H9 (cell line): ENCODE results near the gene UBE2D2. TPM values are rescaled to one million over a fixed set of nuclear protein-coding genes. Genes with fewer than 3 reads are reported as not detected.

Experiments used
- DNase-seq: peaks from one replicate; pipeline ENCODE4 v3.0.0-alpha.2; 2017
- H2AFZ ChIP-seq: one replicate; pipeline ENCODE4 v1.6.1; 2013; ENCODE audit warnings: mild to moderate bottlenecking, low read length, control low read depth, moderate library complexity
- H2AK5ac ChIP-seq: 2 replicates; pipeline ENCODE4 v1.6.1; 2013; ENCODE audit warnings: low read length, control low read depth, mixed read lengths; ENCODE audit not compliant: insufficient read length
- H2BK120ac ChIP-seq: one replicate; pipeline ENCODE4 v1.6.1; 2013; ENCODE audit warnings: low read depth, mild to moderate bottlenecking, low read length, control low read depth, inconsistent platforms; ENCODE audit not compliant: poor library complexity, severe bottlenecking
- H2BK12ac ChIP-seq: 2 replicates; pipeline ENCODE4 v1.6.1; 2013; ENCODE audit warnings: low read length, control low read depth, mixed read lengths, low read depth; ENCODE audit not compliant: insufficient read length
- H2BK15ac ChIP-seq: 2 replicates; pipeline ENCODE4 v1.6.1; 2013; ENCODE audit warnings: low read depth, low read length, control low read depth
- H2BK20ac ChIP-seq: one replicate; pipeline ENCODE4 v1.6.1; 2013; ENCODE audit warnings: low read depth, mild to moderate bottlenecking, low read length, control low read depth, inconsistent platforms; ENCODE audit not compliant: poor library complexity, severe bottlenecking
- H2BK5ac ChIP-seq: 2 replicates; pipeline ENCODE4 v1.6.1; 2013; ENCODE audit warnings: low read length, control low read depth, mixed read lengths; ENCODE audit not compliant: insufficient read length
- H3K14ac ChIP-seq: 2 replicates; pipeline ENCODE4 v1.6.1; 2013; ENCODE audit warnings: low read length, control low read depth; ENCODE audit not compliant: insufficient read depth
- H3K18ac ChIP-seq: 2 replicates; pipeline ENCODE4 v1.6.1; 2013; ENCODE audit warnings: low read depth, mild to moderate bottlenecking, mixed read lengths, low read length, control low read depth; ENCODE audit not compliant: insufficient read length
- H3K23ac ChIP-seq: 2 replicates; pipeline ENCODE4 v1.6.1; 2013; ENCODE audit warnings: low read length, control low read depth, mixed read lengths, low read depth; ENCODE audit not compliant: insufficient read length
- H3K23me2 ChIP-seq: 2 replicates; pipeline ENCODE4 v1.6.1; 2013; ENCODE audit warnings: low read depth, mild to moderate bottlenecking, mixed read lengths, low read length, control low read depth; ENCODE audit not compliant: insufficient read length, poor library complexity, severe bottlenecking
- H3K27ac ChIP-seq: 2 replicates; pipeline ENCODE4 v1.5.1; 2013; ENCODE audit warnings: low read length, control low read depth, mixed read lengths, low read depth; ENCODE audit not compliant: insufficient read length
- H3K27me3 ChIP-seq: 2 replicates; pipeline ENCODE4 v1.6.1; 2013; ENCODE audit warnings: low read length, control low read depth, inconsistent platforms; ENCODE audit not compliant: insufficient read depth
- H3K4ac ChIP-seq: 2 replicates; pipeline ENCODE4 v1.6.1; 2013; ENCODE audit warnings: low read depth, mild to moderate bottlenecking, control low read depth, inconsistent platforms, low read length, moderate library complexity
- H3K4me1 ChIP-seq: 2 replicates; pipeline ENCODE4 v1.6.1; 2013; ENCODE audit warnings: low read length, control low read depth, inconsistent platforms; ENCODE audit not compliant: insufficient read depth
- H3K4me2 ChIP-seq: 2 replicates; pipeline ENCODE4 v1.6.1; 2013; ENCODE audit warnings: low read length, control low read depth, mixed read lengths; ENCODE audit not compliant: insufficient read length, insufficient read depth
- H3K56ac ChIP-seq: 2 replicates; pipeline ENCODE4 v1.6.1; 2013; ENCODE audit warnings: low read depth, mild to moderate bottlenecking, mixed read lengths, low read length, control low read depth; ENCODE audit not compliant: insufficient read length
- H3K79me1 ChIP-seq: 2 replicates; pipeline ENCODE4 v1.6.1; 2013; ENCODE audit warnings: low read depth, mild to moderate bottlenecking, moderate library complexity, low read length, control low read depth, inconsistent platforms; ENCODE audit not compliant: insufficient read depth, poor library complexity, severe bottlenecking
- H3K79me2 ChIP-seq: 2 replicates; pipeline ENCODE4 v1.6.1; 2013; ENCODE audit warnings: low read length, control low read depth, inconsistent platforms; ENCODE audit not compliant: insufficient read depth
- H3K9ac ChIP-seq: 2 replicates; pipeline ENCODE4 v1.6.1; 2013; ENCODE audit warnings: low read length, control low read depth, mixed read lengths; ENCODE audit not compliant: insufficient read length; ENCODE audit errors: extremely low read depth
- H3K9me3 ChIP-seq: one replicate; pipeline ENCODE4 v1.6.1; 2013; ENCODE audit warnings: low read depth, low read length, inconsistent platforms; ENCODE audit not compliant: control insufficient read depth
- H3T11ph ChIP-seq: one replicate; pipeline ENCODE4 v1.6.1; 2013; ENCODE audit warnings: mild to moderate bottlenecking, low read length, control low read depth, inconsistent platforms
- H4K20me1 ChIP-seq: one replicate; pipeline ENCODE4 v1.6.1; 2013; ENCODE audit not compliant: control insufficient read depth, insufficient read length, insufficient read depth
- H4K5ac ChIP-seq: 2 replicates; pipeline ENCODE4 v1.6.1; 2013; ENCODE audit warnings: low read depth, mild to moderate bottlenecking, mixed read lengths, low read length, control low read depth; ENCODE audit not compliant: insufficient read length
- H4K8ac ChIP-seq: replicated peaks from 2 replicates; pipeline ENCODE4 v1.6.1; 2013; ENCODE audit warnings: low read length, control low read depth, mixed read lengths, low read depth; ENCODE audit not compliant: insufficient read length
- H4K91ac ChIP-seq: 2 replicates; pipeline ENCODE4 v1.6.1; 2013; ENCODE audit warnings: low read depth, mild to moderate bottlenecking, moderate library complexity, mixed read lengths, low read length, control low read depth; ENCODE audit not compliant: insufficient read length
- H3K27ac Mint-ChIP-seq, 3 experiments: 2 replicates in 2 of 3; 3 replicates in 1 of 3; pipeline ENCODE4 v1.8.0; 2020 to 2021; ENCODE audit warnings: mixed read lengths in 3 of 3, mild to moderate bottlenecking in 1 of 3, moderate library complexity in 1 of 3
- H3K27me3 Mint-ChIP-seq: 2 replicates; pipeline ENCODE4 v1.8.0; 2021; ENCODE audit warnings: low read depth, mild to moderate bottlenecking, moderate library complexity, mixed read lengths
- H3K36me3 Mint-ChIP-seq, 3 experiments: 2 replicates in 2 of 3; 3 replicates in 1 of 3; pipeline ENCODE4 v1.8.0; 2020 to 2021; ENCODE audit warnings: low read depth in 3 of 3, mixed read lengths in 3 of 3; ENCODE audit not compliant: insufficient read depth in 1 of 3
- H3K4me1 Mint-ChIP-seq, 2 experiments: 2 replicates each; pipeline ENCODE4 v1.8.0; 2020; ENCODE audit warnings: mixed read lengths in 2 of 2
- H3K4me3 Mint-ChIP-seq, 2 experiments: 2 replicates in 1 of 2; 3 replicates in 1 of 2; pipeline ENCODE4 v1.8.0; 2020 to 2021; ENCODE audit warnings: mild to moderate bottlenecking in 2 of 2, mixed read lengths in 2 of 2, moderate library complexity in 1 of 2
- H3K9me3 Mint-ChIP-seq, 2 experiments: 2 replicates in 1 of 2; 3 replicates in 1 of 2; pipeline ENCODE4 v1.8.0; 2020; ENCODE audit warnings: mild to moderate bottlenecking in 2 of 2, mixed read lengths in 2 of 2, moderate library complexity in 1 of 2
- WGBS: extraction: QIAGEN DNeasy Blood & Tissue Kit; methylation state at CpG from one replicate; pipeline ENCODE4 v1.1.7; 2013; ENCODE audit warnings: missing lambda C conversion rate, low lambda C conversion rate, mixed read lengths; ENCODE audit not compliant: insufficient read length; ENCODE audit errors: extremely low coverage; 5-methylcytosine and 5-hydroxymethylcytosine counted together
- total RNA-seq: library from RNA; stranded (reverse); gene quantifications from 2 replicates; pipeline ENCODE4 v1.2.1, GENCODE V29; 2021
- TF ChIP-seq, protein P1 (sequence below): fragments of 200-600 bp; sonication (generic); conservative IDR thresholded peaks from 3 replicates; pipeline ENCODE4 v1.8.0; 2021; ENCODE audit warnings: antibody characterized with exemption, mild to moderate bottlenecking

Gene UBE2D2
- total RNA-seq, 1 experiment from 2014 or later, result 236 TPM

DNA sequence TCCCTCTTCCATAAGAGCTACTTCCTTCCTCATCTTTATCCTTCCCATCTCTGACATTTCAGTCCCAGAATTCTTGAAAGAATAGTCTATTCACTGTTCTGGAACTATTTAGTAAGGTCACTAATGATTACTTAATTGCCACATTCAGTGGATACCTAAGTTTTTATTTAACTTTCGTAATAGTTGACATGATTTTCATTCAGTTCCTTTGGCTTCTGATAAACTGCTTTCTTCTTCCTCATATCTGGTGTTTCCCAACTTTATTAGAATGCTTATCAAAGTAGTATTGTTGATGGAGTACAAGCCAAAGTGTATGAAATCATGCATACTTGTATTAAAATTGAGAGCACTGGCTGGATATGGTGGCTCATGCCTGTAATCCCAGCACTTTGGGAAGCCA is 10.8 kb downstream of the UBE2D2 start:
- no peak overlapping the region for H4K91ac ChIP-seq
- no peaks in the 10 kb centered on the region for H3K9me3 ChIP-seq
- no peaks in the 10 kb centered on the region for H3K23me2 ChIP-seq
- no peak overlapping the region for H3K9ac ChIP-seq
- no peaks in the 10 kb centered on the region for H3K79me1 ChIP-seq
- TF ChIP-seq, protein P1, sequence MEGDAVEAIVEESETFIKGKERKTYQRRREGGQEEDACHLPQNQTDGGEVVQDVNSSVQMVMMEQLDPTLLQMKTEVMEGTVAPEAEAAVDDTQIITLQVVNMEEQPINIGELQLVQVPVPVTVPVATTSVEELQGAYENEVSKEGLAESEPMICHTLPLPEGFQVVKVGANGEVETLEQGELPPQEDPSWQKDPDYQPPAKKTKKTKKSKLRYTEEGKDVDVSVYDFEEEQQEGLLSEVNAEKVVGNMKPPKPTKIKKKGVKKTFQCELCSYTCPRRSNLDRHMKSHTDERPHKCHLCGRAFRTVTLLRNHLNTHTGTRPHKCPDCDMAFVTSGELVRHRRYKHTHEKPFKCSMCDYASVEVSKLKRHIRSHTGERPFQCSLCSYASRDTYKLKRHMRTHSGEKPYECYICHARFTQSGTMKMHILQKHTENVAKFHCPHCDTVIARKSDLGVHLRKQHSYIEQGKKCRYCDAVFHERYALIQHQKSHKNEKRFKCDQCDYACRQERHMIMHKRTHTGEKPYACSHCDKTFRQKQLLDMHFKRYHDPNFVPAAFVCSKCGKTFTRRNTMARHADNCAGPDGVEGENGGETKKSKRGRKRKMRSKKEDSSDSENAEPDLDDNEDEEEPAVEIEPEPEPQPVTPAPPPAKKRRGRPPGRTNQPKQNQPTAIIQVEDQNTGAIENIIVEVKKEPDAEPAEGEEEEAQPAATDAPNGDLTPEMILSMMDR, result no peak
- no peak overlapping the region for H3K14ac ChIP-seq
- WGBS, result no CpG with 5 or more reads among the region's 1 CpG
- no peak overlapping the region for H2AK5ac ChIP-seq
- H3K56ac ChIP-seq, result no peak overlapping the region
- no peak overlapping the region for H4K5ac ChIP-seq
- H3K9me3 Mint-ChIP-seq, result no peaks in the 10 kb centered on the region
- H2BK120ac ChIP-seq, result no peak overlapping the region
- peaks cover 53% of the 10 kb centered on the region for H3K79me2 ChIP-seq
- H3T11ph ChIP-seq, result no peak overlapping the region
- H2AFZ ChIP-seq, result no peak overlapping the region
- H3K4me1 ChIP-seq, result no peaks in the 10 kb centered on the region
- no peak overlapping the region for H2BK12ac ChIP-seq
- H3K4me1 Mint-ChIP-seq, result peaks cover 17 to 25% of the 10 kb centered on the region in 2 experiments
- no peak overlapping the region for H4K8ac ChIP-seq
- H3K4me3 Mint-ChIP-seq, result no peak overlapping the region
- H3K4ac ChIP-seq, result no peak overlapping the region
- H3K36me3 Mint-ChIP-seq, result peaks cover 14 to 36% (median 25%) of the 10 kb centered on the region in 3 experiments
- no peak overlapping the region for H2BK20ac ChIP-seq
- H3K4me2 ChIP-seq, result no peak overlapping the region
- H3K27ac ChIP-seq, result no peak overlapping the region
- no peak overlapping the region for H3K18ac ChIP-seq
- no peaks in the 10 kb centered on the region for H4K20me1 ChIP-seq
- H2BK15ac ChIP-seq, result no peak overlapping the region
- no peak overlapping the region for H3K23ac ChIP-seq
- no peak for DNase-seq
- H3K27me3 ChIP-seq, result no peaks in the 10 kb centered on the region
- H2BK5ac ChIP-seq, result no peak overlapping the region
- H3K27ac Mint-ChIP-seq, result peak overlapping the region in 1 of 3 experiments; percentile 69; a peak in 2 of 7 replicates
- H3K27me3 Mint-ChIP-seq, result no peaks in the 10 kb centered on the region
